ENCODE data around the gene P4HB.

P4HB gene

GRCh38 chr17:81806461-81807209 lies 53.7 kb downstream of the P4HB start:
- peak; percentile 14 for ATAC-seq
- TF ChIP-seq TCF4 (CRISPR knock-in tag; IDR thresholded peaks at IDR 0.05; ENCODE audit: borderline replicate concordance): no peak
- TF ChIP-seq CSDC2 (CRISPR knock-in tag; IDR thresholded peaks at IDR 0.05): no peak
- TF ChIP-seq CSRNP3 (CRISPR knock-in tag; IDR thresholded peaks at IDR 0.05): no peak
- TF ChIP-seq ZNF565 (CRISPR knock-in tag; conservative IDR thresholded peaks at IDR 0.05; ENCODE audit: low read depth): no peak
- TF ChIP-seq GLIS3 (CRISPR knock-in tag; IDR thresholded peaks at IDR 0.05): no peak
- no peak for TF ChIP-seq ZC3H10 (CRISPR knock-in tag; IDR thresholded peaks at IDR 0.05)
- no peak for TF ChIP-seq PPARA (CRISPR knock-in tag; IDR thresholded peaks at IDR 0.05; ENCODE audit: borderline replicate concordance)
- TF ChIP-seq POU6F1 (CRISPR knock-in tag; IDR thresholded peaks at IDR 0.05; ENCODE audit: borderline replicate concordance, low read depth): no peak
- TF ChIP-seq SNAI2 (CRISPR knock-in tag; IDR thresholded peaks at IDR 0.05): no peak
- no peak for TF ChIP-seq ZNF70 (CRISPR knock-in tag; IDR thresholded peaks at IDR 0.05)
- TF ChIP-seq ZFP3 (CRISPR knock-in tag; IDR thresholded peaks at IDR 0.05): no peak
- TF ChIP-seq RARB (CRISPR knock-in tag; IDR thresholded peaks at IDR 0.05): no peak
- TF ChIP-seq TSHZ2 (CRISPR knock-in tag; IDR thresholded peaks at IDR 0.05): no peak
- TF ChIP-seq ISL1 (CRISPR knock-in tag; IDR thresholded peaks at IDR 0.05): no peak
- no peak for TF ChIP-seq CREB5 (CRISPR knock-in tag; IDR thresholded peaks at IDR 0.05; ENCODE audit: low read depth)
- no peak for TF ChIP-seq ZNF8 (CRISPR knock-in tag; IDR thresholded peaks at IDR 0.05)
- no peak for TF ChIP-seq ZFP30 (CRISPR knock-in tag; IDR thresholded peaks at IDR 0.05)
- TF ChIP-seq PATZ1 (CRISPR knock-in tag; IDR thresholded peaks at IDR 0.05; ENCODE audit: borderline replicate concordance): no peak
- no peak for TF ChIP-seq TOX (CRISPR knock-in tag; IDR thresholded peaks at IDR 0.05; ENCODE audit: borderline replicate concordance)
- no peak for TF ChIP-seq BACH2 (CRISPR knock-in tag; IDR thresholded peaks at IDR 0.05; ENCODE audit: borderline replicate concordance)

- TF ChIP-seq POU6F1 (CRISPR knock-in tag; IDR thresholded peaks at IDR 0.05; ENCODE audit: borderline replicate concordance, low read depth): no peak
- no peak; the same call in 2 of the 3 replicates for ATAC-seq
Measured at GRCh38 chr17:81805707-81806460, 54.5 kb downstream of the P4HB start.

Measured in SK-N-SH treated with all-trans-retinoic acid at 6 μM for 48 hours (cell line).